ENCODE measurements around the gene DENND2D.

DENND2D gene

GRCh38 chr1:111202707-111203623, 2.5 kb upstream of the DENND2D start:
- DNase-seq (ENCODE audit: low read depth, low spot score), result no peak

DNA sequence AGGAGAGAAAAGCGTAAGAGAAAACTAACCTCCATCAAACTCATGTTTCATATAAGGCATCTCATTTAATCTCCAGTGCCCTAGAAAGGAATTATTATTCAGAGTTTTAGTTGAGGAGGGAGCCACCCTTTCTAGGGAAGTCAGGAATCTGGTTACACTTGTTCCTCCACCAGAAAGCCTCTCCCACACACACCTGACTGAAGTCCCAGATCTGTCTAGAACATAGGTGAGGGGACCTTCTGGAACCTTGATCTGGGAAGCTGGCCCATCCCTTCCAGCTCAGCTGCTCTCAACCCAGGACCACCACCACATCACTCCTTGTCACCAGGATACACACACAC, 1.9 kb upstream of the DENND2D start:
- no peak for DNase-seq (ENCODE audit: low read depth, low spot score)

- DNase-seq (ENCODE audit: low read depth, low spot score), result no peak
Measured at GRCh38 chr1:111201275-111202090, 1.0 kb upstream of the DENND2D start.

- DNase-seq (ENCODE audit: low read depth, low spot score), result no peak
Measured at GRCh38 chr1:111200802-111201161, 336 bp upstream of the DENND2D start.

GRCh38 chr1:111199329-111199728, 1.1 kb downstream of the DENND2D start:
- no peak for DNase-seq (ENCODE audit: low read depth, low spot score)

DNA sequence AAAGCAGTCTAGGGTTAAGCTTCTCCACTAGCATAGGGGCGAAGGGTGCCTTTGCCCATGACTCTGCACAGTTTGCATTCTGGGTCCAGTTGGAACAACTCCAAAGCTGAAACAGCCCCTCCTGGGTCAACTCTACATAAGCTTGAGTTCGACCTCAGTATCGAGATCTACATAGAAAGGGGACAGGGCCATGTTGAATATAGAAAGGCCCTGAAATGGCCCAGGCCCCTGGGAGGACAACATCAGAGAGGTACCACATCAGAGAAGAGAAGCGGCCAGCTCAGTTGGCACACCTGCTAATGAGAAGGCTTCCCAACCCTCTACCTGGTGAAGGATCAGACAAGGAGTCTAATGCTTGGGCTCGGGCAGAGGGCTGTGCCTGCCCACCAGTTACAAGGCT, 1.6 kb downstream of the DENND2D start:
- DNase-seq (ENCODE audit: low read depth, low spot score), result no peak

- DNase-seq (ENCODE audit: low read depth, low spot score), result no peak
Measured at GRCh38 chr1:111197598-111198284, 2.7 kb downstream of the DENND2D start.

DNA sequence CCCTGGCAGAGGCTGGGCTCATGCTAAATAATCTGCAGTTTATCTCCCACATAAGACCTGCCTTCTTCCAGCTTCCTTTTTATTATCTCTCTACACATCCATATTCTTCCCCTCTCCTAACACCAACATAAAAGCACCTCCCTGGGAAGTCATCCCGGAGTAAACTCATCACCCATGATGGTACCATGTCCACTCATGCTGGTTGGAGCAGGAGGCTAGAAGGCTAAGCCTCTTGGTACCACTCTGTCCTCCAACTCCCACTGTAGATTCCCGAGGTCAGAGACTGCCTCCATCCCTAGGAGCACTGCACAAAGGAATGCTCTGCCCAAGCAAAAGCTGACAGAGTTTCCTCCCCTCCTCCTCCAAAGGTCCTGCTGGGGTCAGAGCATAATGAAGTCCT, 4.2 kb downstream of the DENND2D start:
- DNase-seq (ENCODE audit: low read depth, low spot score), result no peak

- peak; percentile 13 for DNase-seq (ENCODE audit: low read depth, low spot score)
Measured at GRCh38 chr1:111195002-111195684, 5.3 kb downstream of the DENND2D start.

GRCh38 chr1:111193712-111194480, 6.5 kb downstream of the DENND2D start:
- DNase-seq (ENCODE audit: low read depth, low spot score), result no peak

- no peak for DNase-seq (ENCODE audit: low read depth, low spot score)
Measured at GRCh38 chr1:111192658-111193519, 7.6 kb downstream of the DENND2D start.

DNA sequence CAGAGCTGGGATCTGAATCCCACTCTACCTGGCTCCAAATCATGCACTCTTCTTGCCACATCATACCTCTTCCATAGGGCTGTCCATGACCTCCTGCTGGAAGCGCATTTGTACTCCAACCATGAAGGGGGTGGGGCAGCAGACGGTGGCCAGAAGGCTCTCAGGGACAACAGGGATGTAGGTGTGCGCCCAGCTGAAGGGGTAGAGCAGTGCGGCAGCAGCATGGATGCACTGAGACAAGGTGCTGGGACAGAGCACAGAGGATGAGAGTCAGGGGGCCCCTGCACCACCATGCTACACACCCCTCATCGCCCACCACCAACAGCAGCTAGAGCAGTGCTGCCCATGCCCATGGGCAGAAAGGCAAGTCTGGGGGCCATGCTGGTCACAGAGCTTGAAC, 8.4 kb downstream of the DENND2D start:
- DNase-seq (ENCODE audit: low read depth, low spot score), result no peak

- no peak for DNase-seq (ENCODE audit: low read depth, low spot score)
Measured at GRCh38 chr1:111191496-111191895, 8.9 kb downstream of the DENND2D start.

DNA sequence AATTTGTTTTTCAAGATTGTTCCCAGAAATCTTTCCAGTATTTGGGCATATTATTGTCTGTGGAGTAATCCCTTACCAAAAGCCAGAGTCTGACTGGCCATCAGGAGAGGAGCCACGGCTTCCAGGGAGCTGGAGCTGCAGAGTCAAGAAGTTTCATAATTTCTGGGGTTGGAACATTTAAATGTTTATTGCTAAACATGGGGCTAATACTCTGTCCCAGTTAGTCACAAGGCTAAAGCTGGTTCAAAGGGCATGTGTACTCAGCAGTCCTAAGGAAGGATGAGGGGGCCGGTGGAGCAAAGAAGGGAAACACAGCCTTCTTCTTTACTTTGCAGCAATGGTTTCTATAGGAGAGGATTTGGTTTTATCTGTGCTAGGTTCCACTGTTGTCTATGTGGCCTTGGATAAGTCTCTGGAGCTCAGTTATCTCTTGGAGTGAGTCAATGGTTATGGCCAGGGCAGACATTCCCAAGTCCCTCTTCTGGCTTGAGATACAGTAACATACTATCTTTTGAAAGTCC, 9.5 kb downstream of the DENND2D start:
- no peak for DNase-seq (ENCODE audit: low read depth, low spot score)

DNA sequence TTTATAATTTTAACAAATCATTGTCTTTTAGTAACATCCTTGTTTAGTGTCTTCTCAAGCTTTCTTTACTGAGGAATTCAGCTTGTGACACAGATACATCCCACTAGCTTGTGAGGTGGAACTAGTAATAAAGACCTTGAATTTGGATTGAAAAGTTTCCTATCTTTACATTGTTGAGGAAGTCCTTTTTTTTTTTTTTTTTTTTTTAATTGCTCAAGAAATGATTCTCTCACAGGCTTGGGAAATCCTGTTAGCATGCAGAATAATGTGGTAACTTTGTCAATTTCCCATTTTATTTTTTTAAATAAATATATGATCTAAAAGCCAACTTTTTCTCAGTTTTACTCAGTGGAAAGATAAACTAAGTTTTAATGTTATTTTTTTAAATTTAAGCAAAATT, 15.8 kb downstream of the DENND2D start:
- DNase-seq (ENCODE audit: low read depth, low spot score), result no peak

GRCh38 chr1:111183308-111184069, 17.0 kb downstream of the DENND2D start:
- no peak for DNase-seq (ENCODE audit: low read depth, low spot score)

DNA sequence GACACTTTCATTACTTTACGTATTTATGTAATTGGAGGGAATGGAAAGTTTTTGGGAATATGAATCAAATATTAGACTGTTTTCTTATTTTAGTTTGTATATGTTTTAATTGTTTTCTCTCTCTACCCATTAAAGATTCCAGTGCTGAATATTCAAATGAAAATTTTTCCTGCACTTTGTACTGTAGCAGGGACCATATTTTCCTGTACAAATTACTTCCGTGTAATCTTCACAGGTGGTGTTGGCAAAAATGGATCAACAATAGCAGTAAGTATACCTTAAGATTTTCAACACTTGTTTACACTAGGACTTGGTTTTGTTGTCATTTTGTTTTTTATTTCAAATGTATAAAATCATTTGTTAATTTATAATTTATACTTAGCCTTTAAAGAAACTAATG, 18.4 kb downstream of the DENND2D start:
- no peak for DNase-seq (ENCODE audit: low read depth, low spot score)

GRCh38 chr1:111179968-111180533, 20.4 kb downstream of the DENND2D start:
- no peak for DNase-seq (ENCODE audit: low read depth, low spot score)

DNA sequence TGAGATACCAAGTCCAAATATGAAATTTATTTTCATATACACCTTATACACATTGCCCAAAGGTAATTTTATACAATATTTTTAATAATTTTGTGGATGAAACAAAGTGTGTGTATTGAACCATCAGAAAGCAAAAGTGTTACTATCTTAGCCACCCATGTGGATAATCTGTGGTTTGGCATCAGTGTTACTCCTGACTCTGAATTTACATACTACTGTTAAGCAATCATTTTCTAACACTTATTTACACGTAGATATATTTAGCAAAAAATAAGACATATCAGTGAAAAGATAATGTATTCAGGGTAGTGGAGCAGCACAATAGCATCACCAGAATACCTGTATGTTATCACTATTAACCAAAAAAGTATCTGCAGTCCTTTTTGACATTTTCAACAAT, 23.8 kb downstream of the DENND2D start:
- no peak for DNase-seq (ENCODE audit: low read depth, low spot score)

All from smooth muscle cell of the brain vasculature (primary cell).